ENCODE measurements around the gene TPO.

TPO gene

GRCh38 chr2:1460851-1461418, 47.7 kb downstream of the TPO start:
- no peak overlapping the region for H3K4me3 ChIP-seq (ENCODE audit: low read length in 2 of 2)
- H3K27me3 ChIP-seq (ENCODE audit: control insufficient read depth in 2 of 2, insufficient read depth in 2 of 2, low read length in 2 of 2): no peaks in the 10 kb centered on the region
- H3K27ac ChIP-seq (ENCODE audit: low read depth in 2 of 2, low read length in 2 of 2): no peak overlapping the region
- H3K9me3 ChIP-seq (ENCODE audit: control insufficient read depth in 2 of 2, low read length in 2 of 2): no peaks in the 10 kb centered on the region
- no peak overlapping the region for H3K9ac ChIP-seq (ENCODE audit: low read depth in 1 of 2, low read length in 2 of 2)
- no peaks in the 10 kb centered on the region for H3K36me3 ChIP-seq (ENCODE audit: control insufficient read depth in 2 of 2, insufficient read depth in 2 of 2, low read length in 2 of 2)
- no peaks in the 10 kb centered on the region for H3K4me1 ChIP-seq (ENCODE audit: control insufficient read depth in 2 of 2, insufficient read depth in 2 of 2, low read length in 2 of 2)

GRCh38 chr2:1461507-1462390, 48.5 kb downstream of the TPO start:
- Histone ChIP-seq H3K36me3 (ENCODE audit: control insufficient read depth in 2 of 2, insufficient read depth in 2 of 2, low read length in 2 of 2) (no peaks in the 10 kb centered on the region), H3K27ac (ENCODE audit: low read depth in 2 of 2, low read length in 2 of 2) (no peak overlapping the region), H3K4me3 (ENCODE audit: low read length in 2 of 2) (no peak overlapping the region), H3K4me1 (ENCODE audit: control insufficient read depth in 2 of 2, insufficient read depth in 2 of 2, low read length in 2 of 2) (no peaks in the 10 kb centered on the region), H3K9me3 (ENCODE audit: control insufficient read depth in 2 of 2, low read length in 2 of 2) (no peaks in the 10 kb centered on the region), H3K27me3 (ENCODE audit: control insufficient read depth in 2 of 2, insufficient read depth in 2 of 2, low read length in 2 of 2) (no peaks in the 10 kb centered on the region), H3K9ac (ENCODE audit: low read depth in 1 of 2, low read length in 2 of 2) (no peak overlapping the region)

GRCh38 chr2:1462994-1463393, 49.7 kb downstream of the TPO start:
- Histone ChIP-seq H3K4me3 (ENCODE audit: low read length in 2 of 2) (no peak overlapping the region), H3K36me3 (ENCODE audit: control insufficient read depth in 2 of 2, insufficient read depth in 2 of 2, low read length in 2 of 2) (no peaks in the 10 kb centered on the region), H3K27me3 (ENCODE audit: control insufficient read depth in 2 of 2, insufficient read depth in 2 of 2, low read length in 2 of 2) (no peaks in the 10 kb centered on the region), H3K27ac (ENCODE audit: low read depth in 2 of 2, low read length in 2 of 2) (no peak overlapping the region), H3K9me3 (ENCODE audit: control insufficient read depth in 2 of 2, low read length in 2 of 2) (no peaks in the 10 kb centered on the region), H3K9ac (ENCODE audit: low read depth in 1 of 2, low read length in 2 of 2) (no peak overlapping the region), H3K4me1 (ENCODE audit: control insufficient read depth in 2 of 2, insufficient read depth in 2 of 2, low read length in 2 of 2) (no peaks in the 10 kb centered on the region)

- no peaks in the 10 kb centered on the region for H3K4me1 ChIP-seq (ENCODE audit: control insufficient read depth in 2 of 2, insufficient read depth in 2 of 2, low read length in 2 of 2)
- H3K27me3 ChIP-seq (ENCODE audit: control insufficient read depth in 2 of 2, insufficient read depth in 2 of 2, low read length in 2 of 2): peaks cover 0 to 2% of the 10 kb centered on the region in 2 donors
- H3K36me3 ChIP-seq (ENCODE audit: control insufficient read depth in 2 of 2, insufficient read depth in 2 of 2, low read length in 2 of 2): no peaks in the 10 kb centered on the region
- H3K9me3 ChIP-seq (ENCODE audit: control insufficient read depth in 2 of 2, low read length in 2 of 2): no peaks in the 10 kb centered on the region
- H3K9ac ChIP-seq (ENCODE audit: low read depth in 1 of 2, low read length in 2 of 2): no peak overlapping the region
- no peak overlapping the region for H3K4me3 ChIP-seq (ENCODE audit: low read length in 2 of 2)
- H3K27ac ChIP-seq (ENCODE audit: low read depth in 2 of 2, low read length in 2 of 2): no peak overlapping the region
These were observed 59.1 kb downstream of the TPO start for GRCh38 chr2:1472350-1472749.

- no peak overlapping the region for H3K27ac ChIP-seq (ENCODE audit: low read depth in 2 of 2, low read length in 2 of 2)
- peaks cover 0 to 2% of the 10 kb centered on the region in 2 donors for H3K27me3 ChIP-seq (ENCODE audit: control insufficient read depth in 2 of 2, insufficient read depth in 2 of 2, low read length in 2 of 2)
- H3K36me3 ChIP-seq (ENCODE audit: control insufficient read depth in 2 of 2, insufficient read depth in 2 of 2, low read length in 2 of 2): no peaks in the 10 kb centered on the region
- H3K4me3 ChIP-seq (ENCODE audit: low read length in 2 of 2): no peak overlapping the region
- no peak overlapping the region for H3K9ac ChIP-seq (ENCODE audit: low read depth in 1 of 2, low read length in 2 of 2)
- no peaks in the 10 kb centered on the region for H3K4me1 ChIP-seq (ENCODE audit: control insufficient read depth in 2 of 2, insufficient read depth in 2 of 2, low read length in 2 of 2)
- H3K9me3 ChIP-seq (ENCODE audit: control insufficient read depth in 2 of 2, low read length in 2 of 2): no peaks in the 10 kb centered on the region
These were observed 63.4 kb downstream of the TPO start for GRCh38 chr2:1476617-1477195.

GRCh38 chr2:1477196-1478040, 64.2 kb downstream of the TPO start:
- no peak overlapping the region for H3K27ac ChIP-seq (ENCODE audit: low read depth in 2 of 2, low read length in 2 of 2)
- no peaks in the 10 kb centered on the region for H3K9me3 ChIP-seq (ENCODE audit: control insufficient read depth in 2 of 2, low read length in 2 of 2)
- no peak overlapping the region for H3K9ac ChIP-seq (ENCODE audit: low read depth in 1 of 2, low read length in 2 of 2)
- H3K4me1 ChIP-seq (ENCODE audit: control insufficient read depth in 2 of 2, insufficient read depth in 2 of 2, low read length in 2 of 2): no peaks in the 10 kb centered on the region
- no peaks in the 10 kb centered on the region for H3K36me3 ChIP-seq (ENCODE audit: control insufficient read depth in 2 of 2, insufficient read depth in 2 of 2, low read length in 2 of 2)
- H3K27me3 ChIP-seq (ENCODE audit: control insufficient read depth in 2 of 2, insufficient read depth in 2 of 2, low read length in 2 of 2): no peaks in the 10 kb centered on the region
- no peak overlapping the region for H3K4me3 ChIP-seq (ENCODE audit: low read length in 2 of 2)

- no peak overlapping the region for H3K4me3 ChIP-seq (ENCODE audit: low read length in 2 of 2)
- no peaks in the 10 kb centered on the region for H3K27me3 ChIP-seq (ENCODE audit: control insufficient read depth in 2 of 2, insufficient read depth in 2 of 2, low read length in 2 of 2)
- H3K27ac ChIP-seq (ENCODE audit: low read depth in 2 of 2, low read length in 2 of 2): no peak overlapping the region
- no peaks in the 10 kb centered on the region for H3K36me3 ChIP-seq (ENCODE audit: control insufficient read depth in 2 of 2, insufficient read depth in 2 of 2, low read length in 2 of 2)
- H3K9ac ChIP-seq (ENCODE audit: low read depth in 1 of 2, low read length in 2 of 2): no peak overlapping the region
- H3K9me3 ChIP-seq (ENCODE audit: control insufficient read depth in 2 of 2, low read length in 2 of 2): no peaks in the 10 kb centered on the region
- H3K4me1 ChIP-seq (ENCODE audit: control insufficient read depth in 2 of 2, insufficient read depth in 2 of 2, low read length in 2 of 2): no peaks in the 10 kb centered on the region
These were observed 65.3 kb downstream of the TPO start for GRCh38 chr2:1478311-1479305.

GRCh38 chr2:1479346-1479745, 66.1 kb downstream of the TPO start:
- Histone ChIP-seq H3K27ac (ENCODE audit: low read depth in 2 of 2, low read length in 2 of 2) (no peak overlapping the region), H3K36me3 (ENCODE audit: control insufficient read depth in 2 of 2, insufficient read depth in 2 of 2, low read length in 2 of 2) (no peaks in the 10 kb centered on the region), H3K27me3 (ENCODE audit: control insufficient read depth in 2 of 2, insufficient read depth in 2 of 2, low read length in 2 of 2) (no peaks in the 10 kb centered on the region), H3K4me1 (ENCODE audit: control insufficient read depth in 2 of 2, insufficient read depth in 2 of 2, low read length in 2 of 2) (no peaks in the 10 kb centered on the region), H3K9me3 (ENCODE audit: control insufficient read depth in 2 of 2, low read length in 2 of 2) (no peaks in the 10 kb centered on the region), H3K4me3 (ENCODE audit: low read length in 2 of 2) (no peak overlapping the region), H3K9ac (ENCODE audit: low read depth in 1 of 2, low read length in 2 of 2) (no peak overlapping the region)

GRCh38 chr2:1480671-1481076, 67.4 kb downstream of the TPO start:
- no peaks in the 10 kb centered on the region for H3K36me3 ChIP-seq (ENCODE audit: control insufficient read depth in 2 of 2, insufficient read depth in 2 of 2, low read length in 2 of 2)
- H3K27me3 ChIP-seq (ENCODE audit: control insufficient read depth in 2 of 2, insufficient read depth in 2 of 2, low read length in 2 of 2): no peaks in the 10 kb centered on the region
- no peaks in the 10 kb centered on the region for H3K9me3 ChIP-seq (ENCODE audit: control insufficient read depth in 2 of 2, low read length in 2 of 2)
- H3K9ac ChIP-seq (ENCODE audit: low read depth in 1 of 2, low read length in 2 of 2): no peak overlapping the region
- no peak overlapping the region for H3K27ac ChIP-seq (ENCODE audit: low read depth in 2 of 2, low read length in 2 of 2)
- H3K4me3 ChIP-seq (ENCODE audit: low read length in 2 of 2): no peak overlapping the region
- H3K4me1 ChIP-seq (ENCODE audit: control insufficient read depth in 2 of 2, insufficient read depth in 2 of 2, low read length in 2 of 2): no peaks in the 10 kb centered on the region

Measured in mucosa of rectum (tissue), 2 donors.